DND-41 (cell line): ENCODE data around the gene EEFSEC.

Experiments
- ATAC-seq: fragments of 200-7000 bp; cut with Tn5 transposase; 3 replicates; pipeline ENCODE4 v1.9.1; 2021; ENCODE audit warnings: low read depth; ENCODE audit not compliant: insufficient read depth
- DNase-seq: peaks from one replicate; pipeline ENCODE4 v3.0.0-alpha.2; 2020
- H2AFZ ChIP-seq: 2 replicates; pipeline ENCODE4 v1.6.0; 2012; ENCODE audit warnings: low read depth, low read length
- H3K27ac ChIP-seq: 2 replicates; pipeline ENCODE4 v1.5.1; 2012; ENCODE audit warnings: low read length, inconsistent platforms
- H3K27me3 ChIP-seq: fragments of 200-600 bp; sonication (generic); 2 replicates; pipeline ENCODE4 v1.6.0; 2012; ENCODE audit warnings: low read length, mild to moderate bottlenecking, inconsistent platforms; ENCODE audit not compliant: insufficient read depth, poor library complexity
- H3K36me3 ChIP-seq: 2 replicates; pipeline ENCODE4 v1.5.1; 2012; ENCODE audit warnings: low read length, inconsistent platforms; ENCODE audit not compliant: insufficient read depth
- H3K4me1 ChIP-seq: 2 replicates; pipeline ENCODE4 v1.5.1; 2012; ENCODE audit warnings: mild to moderate bottlenecking, low read length; ENCODE audit not compliant: insufficient read depth
- H3K4me2 ChIP-seq: 2 replicates; pipeline ENCODE4 v1.6.0; 2012; ENCODE audit warnings: mild to moderate bottlenecking, moderate library complexity, low read length, inconsistent platforms; ENCODE audit not compliant: insufficient read depth
- H3K4me3 ChIP-seq, 2 experiments: fragments of 200-600 bp in 1 of 2; shearing (Covaris generic) in 1 of 2; 2 replicates each; pipeline ENCODE4 v1.5.1; 2012 to 2016; ENCODE audit warnings: inconsistent platforms in 2 of 2, low read length in 2 of 2, mild to moderate bottlenecking in 2 of 2, low read depth in 1 of 2, moderate library complexity in 1 of 2
- H3K79me2 ChIP-seq: 2 replicates; pipeline ENCODE4 v1.6.0; 2012; ENCODE audit warnings: low read length, inconsistent platforms; ENCODE audit not compliant: insufficient read depth
- H3K9ac ChIP-seq: 2 replicates; pipeline ENCODE4 v1.6.0; 2012; ENCODE audit warnings: low read depth, mild to moderate bottlenecking, inconsistent platforms, low read length, moderate library complexity
- H3K9me3 ChIP-seq: 2 replicates; pipeline ENCODE4 v1.5.1; 2012; ENCODE audit warnings: low read length, moderate library complexity, mild to moderate bottlenecking, inconsistent platforms; ENCODE audit not compliant: insufficient read depth, severe bottlenecking
- H4K20me1 ChIP-seq: 2 replicates; pipeline ENCODE4 v1.6.0; 2012; ENCODE audit warnings: low read length; ENCODE audit not compliant: insufficient read depth
- EZH2 ChIP-seq: IDR thresholded peaks from 3 replicates; pipeline ENCODE4 v1.6.1; 2012; ENCODE audit warnings: borderline replicate concordance, low read depth, mild to moderate bottlenecking, moderate library complexity, low read length, inconsistent platforms; ENCODE audit not compliant: severe bottlenecking
- TF ChIP-seq, protein P1 (sequence below): IDR thresholded peaks from 2 replicates; pipeline ENCODE4 v1.5.1; 2012; ENCODE audit warnings: borderline replicate concordance, low read length, moderate library complexity, mild to moderate bottlenecking; ENCODE audit not compliant: poor library complexity, severe bottlenecking; ENCODE audit errors: extremely low read depth

The EEFSEC gene

DNA sequence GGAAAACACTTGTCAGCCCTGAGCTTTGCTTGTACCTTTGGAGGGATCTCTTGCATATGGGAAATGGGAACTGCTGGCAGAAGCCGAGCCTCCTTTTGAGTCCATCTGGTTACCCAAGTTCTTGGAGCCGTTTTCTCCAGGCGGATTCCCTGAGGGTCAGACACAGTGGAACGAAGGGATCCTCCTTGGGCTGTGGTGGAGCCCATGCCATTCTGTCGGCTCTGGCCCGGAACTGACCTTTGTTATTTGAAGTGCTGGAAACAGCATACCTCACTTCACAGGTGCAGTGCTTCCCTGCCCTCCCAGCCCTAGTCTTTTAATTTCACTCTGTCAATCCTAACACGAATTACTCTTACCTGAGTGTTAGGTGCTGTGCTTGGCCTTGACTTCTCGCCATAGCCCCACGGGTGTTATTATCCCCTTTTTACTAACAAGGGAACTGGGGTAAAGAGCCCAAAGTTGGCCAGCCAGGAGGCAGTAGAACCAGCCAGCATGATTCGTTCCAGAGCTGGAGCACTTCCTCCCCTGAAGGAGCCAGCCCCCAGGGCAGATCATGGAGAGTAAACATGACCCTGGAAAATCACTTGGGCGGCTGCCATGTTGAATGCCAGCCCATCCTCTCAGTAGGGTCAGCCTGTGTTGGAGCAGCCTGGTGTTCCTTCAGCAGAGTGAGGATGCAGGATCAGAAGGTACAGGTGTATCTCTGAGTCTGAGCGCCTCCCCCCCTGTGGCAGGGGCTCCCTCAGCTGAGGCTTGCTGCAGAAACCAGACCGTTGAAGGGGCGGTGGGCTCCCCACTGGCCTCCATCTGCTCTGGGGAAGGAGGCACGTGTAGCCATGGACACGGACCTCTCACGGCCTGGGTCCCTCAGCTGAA, 170.2 kb downstream of the EEFSEC start:
- Histone ChIP-seq H3K9me3 (no peaks in the 10 kb centered on the region), H4K20me1 (peaks cover 6% of the 10 kb centered on the region; the same call in 1 of the 2 replicates), H3K27me3 (no peaks in the 10 kb centered on the region), H3K36me3 (peaks cover 5% of the 10 kb centered on the region; the same call in 1 of the 2 replicates), H3K79me2 (no peaks in the 10 kb centered on the region), H3K4me3 (no peak overlapping the region), H3K27ac (no peak overlapping the region), H3K4me1 (peaks cover 15% of the 10 kb centered on the region), H3K9ac (no peak overlapping the region), H3K4me2 (no peak overlapping the region), H2AFZ (no peak overlapping the region)
- ATAC-seq = no peak
- TF ChIP-seq, protein P1, sequence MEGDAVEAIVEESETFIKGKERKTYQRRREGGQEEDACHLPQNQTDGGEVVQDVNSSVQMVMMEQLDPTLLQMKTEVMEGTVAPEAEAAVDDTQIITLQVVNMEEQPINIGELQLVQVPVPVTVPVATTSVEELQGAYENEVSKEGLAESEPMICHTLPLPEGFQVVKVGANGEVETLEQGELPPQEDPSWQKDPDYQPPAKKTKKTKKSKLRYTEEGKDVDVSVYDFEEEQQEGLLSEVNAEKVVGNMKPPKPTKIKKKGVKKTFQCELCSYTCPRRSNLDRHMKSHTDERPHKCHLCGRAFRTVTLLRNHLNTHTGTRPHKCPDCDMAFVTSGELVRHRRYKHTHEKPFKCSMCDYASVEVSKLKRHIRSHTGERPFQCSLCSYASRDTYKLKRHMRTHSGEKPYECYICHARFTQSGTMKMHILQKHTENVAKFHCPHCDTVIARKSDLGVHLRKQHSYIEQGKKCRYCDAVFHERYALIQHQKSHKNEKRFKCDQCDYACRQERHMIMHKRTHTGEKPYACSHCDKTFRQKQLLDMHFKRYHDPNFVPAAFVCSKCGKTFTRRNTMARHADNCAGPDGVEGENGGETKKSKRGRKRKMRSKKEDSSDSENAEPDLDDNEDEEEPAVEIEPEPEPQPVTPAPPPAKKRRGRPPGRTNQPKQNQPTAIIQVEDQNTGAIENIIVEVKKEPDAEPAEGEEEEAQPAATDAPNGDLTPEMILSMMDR = no peak
- no peak for TF ChIP-seq EZH2
- DNase-seq = no peak

DNA sequence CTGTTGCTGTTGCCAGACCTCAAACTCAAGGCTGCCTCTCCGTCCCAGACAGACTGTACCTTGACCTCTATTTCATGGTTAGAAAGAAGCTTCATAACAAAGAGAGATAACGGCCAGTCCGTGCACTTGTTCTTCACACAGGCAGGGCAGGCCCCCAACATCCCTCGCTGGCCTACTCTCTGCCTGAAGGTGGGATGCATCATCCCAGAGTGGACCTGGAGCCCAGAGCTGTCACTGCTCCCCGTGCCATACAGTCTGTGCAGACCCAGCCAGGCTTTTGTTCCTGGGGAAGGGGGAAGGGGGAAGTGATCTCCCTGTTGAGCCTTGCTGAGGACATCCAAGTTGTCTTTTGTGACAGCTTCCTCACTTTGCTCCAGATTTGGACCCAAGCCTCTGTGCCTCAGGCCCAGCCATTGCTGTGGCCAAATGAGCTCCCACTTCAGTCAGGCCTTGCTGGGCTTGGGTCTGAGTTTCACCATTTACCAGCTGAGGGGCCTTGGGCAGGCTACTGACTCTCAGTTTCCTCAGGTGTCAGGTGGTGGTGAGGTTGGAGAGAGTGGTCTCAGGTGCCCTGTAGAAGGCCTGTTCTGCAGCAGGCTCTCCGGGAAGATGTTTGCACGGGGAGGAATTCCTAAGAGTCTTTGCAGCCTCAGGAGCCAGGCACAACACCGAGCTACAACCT, 171.8 kb downstream of the EEFSEC start:
- H3K4me2 ChIP-seq = no peak overlapping the region
- H3K36me3 ChIP-seq = no peaks in the 10 kb centered on the region
- no peak overlapping the region for H3K9ac ChIP-seq
- no peak for TF ChIP-seq EZH2
- TF ChIP-seq, protein P1 = no peak
- H3K27ac ChIP-seq = no peak overlapping the region
- H3K9me3 ChIP-seq = no peaks in the 10 kb centered on the region
- ATAC-seq (no peak), DNase-seq (no peak)
- H3K79me2 ChIP-seq = no peaks in the 10 kb centered on the region
- peaks cover 15% of the 10 kb centered on the region for H3K4me1 ChIP-seq
- H3K27me3 ChIP-seq = no peaks in the 10 kb centered on the region
- peaks cover 11% of the 10 kb centered on the region for H4K20me1 ChIP-seq
- no peak overlapping the region for H2AFZ ChIP-seq
- no peak overlapping the region for H3K4me3 ChIP-seq

DNA sequence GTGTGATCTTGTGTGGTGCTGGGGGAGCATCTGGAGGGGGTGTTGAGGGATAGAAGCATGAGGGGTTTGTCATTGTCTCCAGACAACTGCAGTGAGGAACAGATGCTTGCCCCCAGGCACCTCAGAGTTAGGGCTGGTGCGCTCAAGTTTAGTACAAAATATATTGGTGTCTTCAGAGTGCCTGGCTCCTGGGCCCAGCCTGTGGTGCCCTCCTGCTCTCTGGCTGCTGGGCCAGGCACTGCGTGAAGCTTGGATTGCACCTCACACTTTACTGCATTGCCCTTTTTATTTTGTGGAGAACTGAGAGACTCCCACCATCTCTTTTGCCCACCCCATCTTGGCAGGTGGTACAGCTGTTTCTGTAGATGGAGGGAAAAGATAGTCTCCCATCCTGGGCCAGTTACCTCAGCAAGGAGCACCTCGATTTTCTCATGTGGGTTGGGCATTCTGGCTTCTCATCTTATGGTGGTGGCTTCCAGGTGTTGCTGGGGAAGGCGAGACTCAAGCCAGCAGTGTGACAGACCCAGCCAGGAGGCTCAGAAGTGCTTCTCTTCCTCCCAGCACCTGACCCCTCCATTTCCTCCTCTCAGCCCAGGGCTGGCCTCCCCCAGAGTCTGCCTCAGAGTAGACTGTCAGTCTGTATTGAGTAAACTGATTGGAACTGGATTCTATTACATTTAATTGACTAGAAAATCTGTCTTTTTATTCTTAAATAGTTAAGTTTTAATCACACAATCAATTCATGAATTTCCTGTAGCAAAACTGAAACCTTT, 173.0 kb downstream of the EEFSEC start:
- ATAC-seq = peak; percentile 74
- Histone ChIP-seq H3K4me2 (no peak overlapping the region), H3K27ac (peak overlapping the region; percentile 65), H3K4me3 (no peak overlapping the region), H3K4me1 (peaks cover 15% of the 10 kb centered on the region), H3K79me2 (no peaks in the 10 kb centered on the region), H3K27me3 (no peaks in the 10 kb centered on the region), H3K9me3 (no peaks in the 10 kb centered on the region), H3K9ac (peak overlapping the region; percentile 7; the same call in 1 of the 2 replicates), H4K20me1 (peaks cover 15% of the 10 kb centered on the region), H2AFZ (no peak overlapping the region), H3K36me3 (no peaks in the 10 kb centered on the region)
- peak; percentile 35 for DNase-seq
- TF ChIP-seq EZH2 = no peak
- TF ChIP-seq, protein P1 = peak; percentile 51
